Epithelial cell of proximal tubule (primary cell): ENCODE measurements around the gene OASL. TPM values are rescaled to one million over a fixed set of nuclear protein-coding genes. Genes with fewer than 3 reads are reported as not detected.

Experiments
- DNase-seq: peaks from one replicate; pipeline ENCODE4 v3.0.0-alpha.2; 2011; ENCODE audit warnings: low read depth
- H3K4me3 ChIP-seq: 2 replicates; pipeline ENCODE4 v1.5.1; 2011; ENCODE audit warnings: low read depth, mild to moderate bottlenecking, low read length
- total RNA-seq: library from RNA; depleted of rRNA; stranded (reverse); fragments of >200 nt; gene quantifications from 2 replicates; pipeline ENCODE4 v1.2.3, GENCODE V29; 2015
- TF ChIP-seq, protein P1 (sequence below): conservative IDR thresholded peaks from 2 replicates; pipeline ENCODE4 v1.5.1; 2012; ENCODE audit warnings: low read depth, mild to moderate bottlenecking, low read length

The OASL gene
- total RNA-seq, 1 donor from 2014 or later = 0.12 TPM

GRCh38 chr12:121064116-121064515 lies 25.1 kb upstream of the OASL start:
- H3K4me3 ChIP-seq = no peak overlapping the region
- no peak for DNase-seq
- TF ChIP-seq, protein P1, sequence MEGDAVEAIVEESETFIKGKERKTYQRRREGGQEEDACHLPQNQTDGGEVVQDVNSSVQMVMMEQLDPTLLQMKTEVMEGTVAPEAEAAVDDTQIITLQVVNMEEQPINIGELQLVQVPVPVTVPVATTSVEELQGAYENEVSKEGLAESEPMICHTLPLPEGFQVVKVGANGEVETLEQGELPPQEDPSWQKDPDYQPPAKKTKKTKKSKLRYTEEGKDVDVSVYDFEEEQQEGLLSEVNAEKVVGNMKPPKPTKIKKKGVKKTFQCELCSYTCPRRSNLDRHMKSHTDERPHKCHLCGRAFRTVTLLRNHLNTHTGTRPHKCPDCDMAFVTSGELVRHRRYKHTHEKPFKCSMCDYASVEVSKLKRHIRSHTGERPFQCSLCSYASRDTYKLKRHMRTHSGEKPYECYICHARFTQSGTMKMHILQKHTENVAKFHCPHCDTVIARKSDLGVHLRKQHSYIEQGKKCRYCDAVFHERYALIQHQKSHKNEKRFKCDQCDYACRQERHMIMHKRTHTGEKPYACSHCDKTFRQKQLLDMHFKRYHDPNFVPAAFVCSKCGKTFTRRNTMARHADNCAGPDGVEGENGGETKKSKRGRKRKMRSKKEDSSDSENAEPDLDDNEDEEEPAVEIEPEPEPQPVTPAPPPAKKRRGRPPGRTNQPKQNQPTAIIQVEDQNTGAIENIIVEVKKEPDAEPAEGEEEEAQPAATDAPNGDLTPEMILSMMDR = no peak

DNA sequence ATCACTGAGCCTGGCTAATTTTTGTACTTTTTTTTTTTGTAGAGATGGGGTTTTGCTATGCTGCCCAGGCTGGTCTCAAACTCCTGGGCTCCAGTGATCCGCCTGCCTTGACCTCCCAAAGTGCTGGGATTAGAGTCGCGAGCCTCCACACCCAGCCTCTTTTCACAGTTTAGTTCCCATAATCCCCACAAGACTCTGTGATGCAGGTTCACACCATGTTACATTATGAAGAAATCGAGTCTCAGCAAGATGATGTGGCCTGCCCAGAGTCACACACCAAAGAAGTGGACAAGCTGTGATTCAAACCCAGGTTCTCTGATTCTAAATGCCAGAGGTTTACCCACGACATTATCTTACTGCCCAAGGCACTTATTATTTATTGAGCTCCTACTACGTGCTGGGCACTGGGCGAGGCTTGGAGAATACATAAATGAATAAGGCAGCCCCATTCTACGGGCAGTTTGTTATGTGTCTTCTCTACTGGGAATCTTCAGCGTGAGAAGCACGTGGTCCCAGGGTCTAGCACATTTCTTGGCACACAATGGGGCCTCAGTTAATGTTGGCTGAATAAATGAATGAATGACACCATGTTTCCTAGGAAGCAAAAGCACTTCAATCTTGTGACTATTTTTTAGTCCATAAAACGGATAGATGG lies 23.5 kb upstream of the OASL start:
- no peak overlapping the region for H3K4me3 ChIP-seq
- DNase-seq = no peak
- TF ChIP-seq, protein P1 = no peak

GRCh38 chr12:121061831-121062230 lies 22.8 kb upstream of the OASL start:
- no peak for DNase-seq
- TF ChIP-seq, protein P1 = peak; percentile 49
- no peak overlapping the region for H3K4me3 ChIP-seq

- TF ChIP-seq, protein P1 = peak; percentile 54
- DNase-seq = no peak
- peak overlapping the region; percentile 49 for H3K4me3 ChIP-seq
Measured at GRCh38 chr12:121060149-121061001, 21.3 kb upstream of the OASL start.

- no peak overlapping the region for H3K4me3 ChIP-seq
- TF ChIP-seq, protein P1 = no peak
- DNase-seq = no peak
Measured at GRCh38 chr12:121059031-121059898, 20.2 kb upstream of the OASL start.

- no peak for DNase-seq
- H3K4me3 ChIP-seq = no peak overlapping the region
- TF ChIP-seq, protein P1 = no peak
Measured at GRCh38 chr12:121057794-121058193, 18.7 kb upstream of the OASL start.
